ENCODE measurements around the gene RASGRF2.

Gene RASGRF2

DNA sequence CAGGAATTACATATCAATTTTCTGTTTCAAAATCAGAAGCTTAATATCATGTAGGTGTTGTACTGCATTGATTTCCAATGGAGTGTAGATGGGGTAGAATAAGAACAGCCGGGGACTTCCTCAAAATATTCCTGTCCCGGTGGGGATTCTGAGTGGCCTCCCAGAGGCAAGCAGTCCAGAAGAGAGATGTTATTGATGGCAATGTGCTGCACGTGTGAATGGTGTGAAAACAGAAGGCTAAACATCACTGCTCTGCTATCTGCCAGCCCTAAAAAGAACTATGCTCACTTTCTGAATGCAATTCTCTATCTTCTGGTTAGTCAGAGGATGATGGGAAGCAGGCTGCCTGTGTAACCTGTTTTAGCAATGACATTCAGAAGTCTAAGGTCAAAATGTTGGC lies 181.9 kb downstream of the RASGRF2 start:
- TF ChIP-seq CTCF (IDR thresholded peaks at IDR 0.05; ENCODE audit: low read depth, low read length, missing control alignments), result no peak
- H3K4me3 ChIP-seq (ENCODE audit: low read depth, low read length), result no peak overlapping the region
- no peak for DNase-seq (ENCODE audit: low read depth)

- no peak for TF ChIP-seq CTCF (IDR thresholded peaks at IDR 0.05; ENCODE audit: low read depth, low read length, missing control alignments)
These were observed 185.3 kb downstream of the RASGRF2 start for GRCh38 chr5:81145329-81145935.

GRCh38 chr5:81146031-81146430 lies 185.9 kb downstream of the RASGRF2 start:
- TF ChIP-seq CTCF (IDR thresholded peaks at IDR 0.05; ENCODE audit: low read depth, low read length, missing control alignments), result no peak
- no peak overlapping the region for H3K4me3 ChIP-seq (ENCODE audit: low read depth, low read length)
- DNase-seq (ENCODE audit: low read depth), result no peak

More at GRCh38 chr5:81145329-81145935, 185.3 kb downstream of the RASGRF2 start:
- no peak for DNase-seq (ENCODE audit: low read depth)
- H3K4me3 ChIP-seq (ENCODE audit: low read depth, low read length), result no peak overlapping the region

DNA sequence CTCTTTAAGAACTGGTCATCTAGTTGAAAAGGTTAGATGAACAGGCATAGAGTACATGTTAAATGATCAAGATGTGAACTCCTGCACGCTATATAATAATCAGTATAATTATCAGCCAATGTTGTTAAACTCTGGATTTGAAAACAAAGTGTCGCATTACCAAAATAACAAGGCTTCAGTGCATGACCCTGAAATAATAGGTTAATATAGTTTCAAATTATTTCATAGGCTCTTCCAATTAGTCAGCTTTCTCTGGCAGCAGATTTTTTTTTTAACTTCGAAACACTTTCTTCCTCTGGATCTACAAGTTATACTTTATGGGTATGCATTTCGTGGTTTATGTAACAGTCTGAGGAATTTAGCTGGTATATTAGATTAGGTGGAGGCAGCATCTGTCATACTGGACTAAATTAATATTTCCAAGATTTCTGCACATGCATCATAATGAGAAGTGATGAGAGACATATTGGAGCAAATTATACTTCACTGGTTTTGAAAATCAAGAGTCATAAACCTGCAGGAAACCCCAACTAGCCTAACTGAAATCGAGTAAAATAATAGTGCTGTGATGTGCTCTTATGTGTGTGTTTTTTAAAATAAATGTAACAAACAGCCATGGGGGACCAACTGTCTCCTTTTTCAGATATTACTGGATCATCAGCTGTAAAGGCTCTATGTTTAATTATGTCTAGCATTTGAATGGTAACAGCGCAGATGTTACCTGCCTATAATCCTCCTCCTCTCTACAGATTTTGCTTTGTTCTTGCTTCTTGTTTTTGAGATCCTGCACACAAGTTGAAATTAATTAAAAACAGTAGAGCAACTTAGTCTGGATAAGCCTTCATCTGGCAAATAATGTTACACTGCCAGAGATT lies 187.1 kb downstream of the RASGRF2 start:
- H3K4me3 ChIP-seq (ENCODE audit: low read depth, low read length), result no peak overlapping the region
- DNase-seq (ENCODE audit: low read depth), result no peak
- no peak for TF ChIP-seq CTCF (IDR thresholded peaks at IDR 0.05; ENCODE audit: low read depth, low read length, missing control alignments)

DNA sequence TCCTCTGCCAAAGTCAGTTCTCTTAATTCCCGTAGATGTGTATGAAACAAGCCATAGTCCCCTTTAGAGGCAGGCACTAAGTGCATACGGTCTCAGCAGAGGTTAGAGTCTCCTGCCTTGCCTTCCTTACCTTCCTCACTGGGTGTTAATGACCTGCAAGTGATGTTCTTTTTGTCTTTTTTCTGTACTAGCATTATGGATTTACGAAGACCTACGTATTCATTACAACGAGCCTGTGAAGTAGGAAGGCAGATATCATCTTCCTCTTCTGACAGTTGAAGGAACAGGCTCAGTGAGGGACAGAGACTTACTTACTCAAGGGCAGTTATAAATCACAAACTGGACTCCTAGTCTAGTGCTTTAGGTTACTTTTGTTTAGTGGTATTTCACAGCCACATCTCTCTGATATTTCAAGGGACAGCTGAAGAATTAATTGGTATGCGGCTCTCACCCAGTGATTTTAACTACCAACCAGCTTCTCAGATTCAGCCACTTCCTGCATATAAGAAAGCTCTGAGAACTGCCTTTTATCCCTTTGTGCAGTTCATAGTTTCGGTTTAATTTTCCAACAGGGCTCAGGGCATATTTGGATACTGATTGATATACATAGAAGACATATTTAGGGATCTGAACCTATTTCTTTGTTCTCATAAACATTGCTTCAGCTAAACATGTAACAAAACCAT lies 187.9 kb downstream of the RASGRF2 start:
- H3K4me3 ChIP-seq (ENCODE audit: low read depth, low read length), result no peak overlapping the region
- no peak for DNase-seq (ENCODE audit: low read depth)

DNA sequence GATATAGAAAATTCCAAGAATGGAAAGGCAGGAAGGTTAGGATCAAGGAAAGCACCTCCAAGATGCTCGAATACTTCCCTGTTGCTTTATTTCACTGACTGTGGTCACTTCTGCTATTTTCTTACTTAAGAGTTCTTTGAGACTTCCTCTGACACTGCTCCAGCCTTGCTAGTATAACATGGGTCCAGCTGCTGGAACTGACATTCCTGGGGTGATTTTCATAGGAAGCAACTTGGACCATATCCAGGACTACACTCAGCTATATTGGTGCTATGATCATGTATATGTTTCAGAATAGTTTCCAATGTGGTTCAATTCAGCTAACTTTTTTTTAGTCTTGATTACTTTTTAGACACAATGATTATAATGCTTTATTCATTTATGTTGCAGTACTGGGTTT lies 191.4 kb downstream of the RASGRF2 start:
- no peak for TF ChIP-seq CTCF (IDR thresholded peaks at IDR 0.05; ENCODE audit: low read depth, low read length, missing control alignments)
- no peak overlapping the region for H3K4me3 ChIP-seq (ENCODE audit: low read depth, low read length)
- no peak for DNase-seq (ENCODE audit: low read depth)

More for the DNA sequence above, 187.9 kb downstream of the RASGRF2 start:
- TF ChIP-seq CTCF (IDR thresholded peaks at IDR 0.05; ENCODE audit: low read depth, low read length, missing control alignments), result no peak
